Liver (tissue), 9 donors: ENCODE results near the gene PNMA8C. TPM values are rescaled to one million over a fixed set of nuclear protein-coding genes. Genes with fewer than 3 reads are reported as not detected.

Source experiments
- DNase-seq: peaks from one replicate; pipeline ENCODE4 v3.0.0-alpha.2; 2017; ENCODE audit warnings: low spot score
- H3K27ac ChIP-seq, 2 donors: one replicate each; pipeline ENCODE4 v1.7.0; 2013; ENCODE audit warnings: inconsistent platforms in 2 of 2, low read length in 2 of 2, control low read depth in 1 of 2, low read depth in 1 of 2, mild to moderate bottlenecking in 1 of 2
- H3K27me3 ChIP-seq, 4 donors: one replicate each; pipeline versions ENCODE4 v1.6.1 to v1.7.0; 2013; ENCODE audit warnings: low read length in 3 of 4, inconsistent platforms in 1 of 4, mild to moderate bottlenecking in 1 of 4, moderate library complexity in 1 of 4; ENCODE audit not compliant: control insufficient read depth in 4 of 4, insufficient read depth in 4 of 4
- H3K36me3 ChIP-seq, 4 donors: one replicate each; pipeline versions ENCODE4 v1.6.1 to v1.7.0; 2013; ENCODE audit warnings: low read length in 3 of 4, mild to moderate bottlenecking in 3 of 4, low read depth in 1 of 4, moderate library complexity in 1 of 4; ENCODE audit not compliant: control insufficient read depth in 4 of 4, insufficient read depth in 3 of 4
- H3K4me1 ChIP-seq, 4 donors: one replicate each; pipeline versions ENCODE4 v1.6.1 to v1.7.0; 2013; ENCODE audit warnings: low read length in 3 of 4, mild to moderate bottlenecking in 3 of 4, moderate library complexity in 1 of 4; ENCODE audit not compliant: control insufficient read depth in 4 of 4, insufficient read depth in 4 of 4
- H3K4me3 ChIP-seq, 3 donors: one replicate each; pipeline versions ENCODE4 v1.6.1 to v1.7.0; 2013; ENCODE audit warnings: low read length in 3 of 3, control low read depth in 1 of 3, low read depth in 1 of 3, mild to moderate bottlenecking in 1 of 3
- H3K9ac ChIP-seq, 2 donors: one replicate each; pipeline ENCODE4 v1.7.0; 2013; ENCODE audit warnings: low read length in 2 of 2, mild to moderate bottlenecking in 2 of 2, moderate library complexity in 2 of 2, control low read depth in 1 of 2, low read depth in 1 of 2
- H3K9me3 ChIP-seq, 4 donors: one replicate each; pipeline versions ENCODE4 v1.6.1 to v1.7.0; 2013; ENCODE audit warnings: low read length in 3 of 4; ENCODE audit not compliant: control insufficient read depth in 4 of 4
- ATF3 ChIP-seq: IDR thresholded peaks from 2 replicates; pipeline ENCODE4 v1.6.1; 2016; ENCODE audit warnings: antibody characterized with exemption
- EGR1 ChIP-seq, 2 donors: IDR thresholded peaks; 2 replicates each; pipeline ENCODE4 v1.6.1; 2016 to 2018; ENCODE audit warnings: antibody characterized with exemption in 2 of 2, low read depth in 2 of 2
- FOXA1 ChIP-seq: IDR thresholded peaks from 2 replicates; pipeline ENCODE4 v1.6.1; 2016; ENCODE audit warnings: antibody characterized with exemption
- GABPA ChIP-seq, 2 donors: IDR thresholded peaks in 1 of 2; conservative IDR thresholded peaks in 1 of 2; 2 replicates each; pipeline ENCODE4 v1.6.1; 2016; ENCODE audit warnings: antibody characterized with exemption in 2 of 2, mild to moderate bottlenecking in 1 of 2, moderate library complexity in 1 of 2
- HNF4A ChIP-seq, 2 donors: conservative IDR thresholded peaks; 2 replicates each; pipeline ENCODE4 v1.6.1; 2016; ENCODE audit warnings: antibody characterized with exemption in 2 of 2, mild to moderate bottlenecking in 2 of 2
- HNF4G ChIP-seq: IDR thresholded peaks from 2 replicates; pipeline ENCODE4 v1.6.1; 2016; ENCODE audit warnings: antibody characterized with exemption
- JUND ChIP-seq, 2 donors: IDR thresholded peaks; 2 replicates each; pipeline ENCODE4 v1.6.1; 2016; ENCODE audit warnings: antibody characterized with exemption in 2 of 2
- MAX ChIP-seq: IDR thresholded peaks from 2 replicates; pipeline ENCODE4 v1.6.1; 2016; ENCODE audit warnings: antibody characterized with exemption
- NR2F2 ChIP-seq: IDR thresholded peaks from 2 replicates; pipeline ENCODE4 v1.6.1; 2016; ENCODE audit warnings: antibody characterized with exemption
- REST ChIP-seq: IDR thresholded peaks from 2 replicates; pipeline ENCODE4 v1.6.1; 2016; ENCODE audit warnings: antibody characterized with exemption, mild to moderate bottlenecking
- RXRA ChIP-seq, 2 donors: IDR thresholded peaks; 2 replicates each; pipeline ENCODE4 v1.6.1; 2017 to 2018; ENCODE audit warnings: antibody characterized with exemption in 2 of 2, mild to moderate bottlenecking in 1 of 2
- SP1 ChIP-seq: IDR thresholded peaks from 2 replicates; pipeline ENCODE4 v1.6.1; 2018; ENCODE audit warnings: antibody characterized with exemption, mild to moderate bottlenecking
- TAF1 ChIP-seq: conservative IDR thresholded peaks from 2 replicates; pipeline ENCODE4 v1.6.1; 2016; ENCODE audit warnings: antibody characterized with exemption, mild to moderate bottlenecking
- YY1 ChIP-seq: IDR thresholded peaks from 2 replicates; pipeline ENCODE4 v1.6.1; 2016; ENCODE audit warnings: antibody characterized with exemption, mild to moderate bottlenecking
- ZBTB33 ChIP-seq: IDR thresholded peaks from 2 replicates; pipeline ENCODE4 v1.6.1; 2016; ENCODE audit warnings: antibody characterized with exemption
- WGBS: extraction: QIAGEN DNeasy Blood & Tissue Kit; methylation state at CpG from one replicate; pipeline ENCODE4 v1.1.7; 2013; 5-methylcytosine and 5-hydroxymethylcytosine counted together
- polyA plus RNA-seq, 2 donors: library from polyadenylated mRNA; stranded (reverse) in 1 of 2; unstranded in 1 of 2; fragments of 200-250 nt in 1 of 2; fragments of >200 nt in 1 of 2; fragmentation: Nextera tagmentation in 1 of 2; extraction: Ambion mirVana in 1 of 2; gene quantifications; one replicate each; pipeline versions ENCODE4 v1.2.1 to v1.2.3, GENCODE V29; 2013 to 2015
- total RNA-seq, 2 donors: library from RNA; depleted of rRNA; stranded (reverse); fragments of >200 nt; gene quantifications; one replicate each; pipeline ENCODE4 v1.2.3, GENCODE V29; 2014
- donor health status: healthy.
- donor health status: healthy.
- donor health status: healthy.
- donor health status: healthy.
- donor health status: healthy.

PNMA8C gene
- total and polyA plus RNA-seq, 4 donors, result under 0.01 TPM; not detected in 3

- H3K4me1 ChIP-seq, result peaks cover 0 to 5% (median 3%) of the 10 kb centered on the region in 4 donors
- H3K36me3 ChIP-seq, result peaks cover 8 to 49% (median 25%) of the 10 kb centered on the region in 4 donors
- no peak for DNase-seq
- TF ChIP-seq SP1 (peak; percentile 27), HNF4A (conservative IDR thresholded peaks at IDR 0.05) (peak in 1 of 2 donors; percentile 57), RXRA (IDR thresholded peaks at IDR 0.05) (peak in 1 of 2 donors; percentile 29), GABPA (IDR thresholded peaks at IDR 0.05 in 1 of 2, conservative IDR thresholded peaks at IDR 0.05 in 1 of 2) (no peak)
- WGBS, result 63% methylated on average over 10 of the region's 10 CpGs
- H3K9me3 ChIP-seq, result no peaks in the 10 kb centered on the region
- no peaks in the 10 kb centered on the region for H3K27me3 ChIP-seq
- H3K9ac ChIP-seq, result no peak overlapping the region
- H3K4me3 ChIP-seq, result no peak overlapping the region
- no peak overlapping the region for H3K27ac ChIP-seq
Observed at GRCh38 chr19:46386151-46386550, 42.6 kb downstream of the PNMA8C start.

- WGBS, result 80% methylated on average over 11 of the region's 11 CpGs
- Histone ChIP-seq H3K9me3 (no peaks in the 10 kb centered on the region), H3K27me3 (no peaks in the 10 kb centered on the region), H3K9ac (no peak overlapping the region), H3K4me1 (peaks cover 0 to 5% (median 3%) of the 10 kb centered on the region in 4 donors), H3K36me3 (peaks cover 8 to 46% (median 26%) of the 10 kb centered on the region in 4 donors), H3K27ac (no peak overlapping the region), H3K4me3 (no peak overlapping the region)
- no peak for DNase-seq
- TF ChIP-seq ZBTB33, result no peak
- no peak for TF ChIP-seq NR2F2
- no peak for TF ChIP-seq SP1
- no peak for TF ChIP-seq HNF4A (conservative IDR thresholded peaks at IDR 0.05)
Observed at GRCh38 chr19:46385636-46386035, 43.1 kb downstream of the PNMA8C start.

GRCh38 chr19:46384396-46384795 is 44.3 kb downstream of the PNMA8C start:
- 97% methylated on average over 11 of the region's 11 CpGs for WGBS
- H3K4me3 ChIP-seq, result no peak overlapping the region

GRCh38 chr19:46383846-46384245 is 44.9 kb downstream of the PNMA8C start:
- DNase-seq, result no peak
- Histone ChIP-seq H3K9ac (no peak overlapping the region), H3K4me3 (no peak overlapping the region), H3K9me3 (no peaks in the 10 kb centered on the region), H3K4me1 (peaks cover 0 to 5% (median 3%) of the 10 kb centered on the region in 4 donors), H3K36me3 (peaks cover 8 to 37% (median 32%) of the 10 kb centered on the region in 4 donors), H3K27ac (no peak overlapping the region), H3K27me3 (no peaks in the 10 kb centered on the region)
- WGBS, result 93% methylated on average over 7 of the region's 7 CpGs
- TF ChIP-seq GABPA (IDR thresholded peaks at IDR 0.05 in 1 of 2, conservative IDR thresholded peaks at IDR 0.05 in 1 of 2) (no peak), MAX (no peak), REST (no peak), HNF4G (no peak), ATF3 (no peak), YY1 (no peak), TAF1 (no peak), RXRA (IDR thresholded peaks at IDR 0.05) (no peak), ZBTB33 (no peak), FOXA1 (no peak), JUND (IDR thresholded peaks at IDR 0.05) (no peak)

More at GRCh38 chr19:46384396-46384795, 44.3 kb downstream of the PNMA8C start:
- no peak for DNase-seq
- TF ChIP-seq MAX (no peak), EGR1 (IDR thresholded peaks at IDR 0.05; ENCODE audit: low read depth in 2 of 2) (no peak)
- Histone ChIP-seq H3K9ac (no peak overlapping the region), H3K9me3 (no peaks in the 10 kb centered on the region), H3K27ac (no peak overlapping the region), H3K36me3 (peaks cover 8 to 39% (median 31%) of the 10 kb centered on the region in 4 donors), H3K27me3 (no peaks in the 10 kb centered on the region), H3K4me1 (peaks cover 0 to 5% (median 3%) of the 10 kb centered on the region in 4 donors)
